Right forelimb (tissue), 1 donor: Measurements from ENCODE around the gene METTL6.
A peak's percentile ranks its signal among the peaks of the same experiment; 100 is the strongest.
"Not testable (repeated sequence)": the region's sequence is repeated elsewhere in the genome, so short reads cannot be mapped to it uniquely, and the experiment has no call there.

Source experiments
- DNase-seq: peaks from one replicate; pipeline ENCODE4 v3.0.0-alpha.2; 2018

The METTL6 gene

GRCh38 chr3:15427182-15427880 lies at the start of gene METTL6, which contains the start of gene EAF1:
METTL6 (minus strand) TSS chr3:15427544; CDS start chr3:15426511, 1,033 bp downstream.
EAF1 (plus strand) TSS chr3:15427598; CDS start chr3:15427780, 182 bp downstream.
- peak; percentile 91 for DNase-seq

- DNase-seq, result no peak
These were observed 49.0 kb upstream of the METTL6 start for GRCh38 chr3:15476378-15476777.

GRCh38 chr3:15475161-15475560 lies 47.8 kb upstream of the METTL6 start:
- no peak for DNase-seq

GRCh38 chr3:15471861-15472260 lies 44.5 kb upstream of the METTL6 start:
- DNase-seq, result no peak

- no peak for DNase-seq
These were observed 43.5 kb upstream of the METTL6 start for GRCh38 chr3:15470849-15471248.

- no peak for DNase-seq
These were observed 42.9 kb upstream of the METTL6 start for GRCh38 chr3:15470261-15470660.

GRCh38 chr3:15467227-15468181 lies 40.2 kb upstream of the METTL6 start:
- no peak for DNase-seq

- no peak for DNase-seq
These were observed 38.7 kb upstream of the METTL6 start for GRCh38 chr3:15465876-15466585.

- DNase-seq, result no peak
These were observed 35.1 kb upstream of the METTL6 start for GRCh38 chr3:15462451-15462850.

- no peak for DNase-seq
These were observed 33.7 kb upstream of the METTL6 start for GRCh38 chr3:15460891-15461531.

GRCh38 chr3:15458212-15458780 lies 31.0 kb upstream of the METTL6 start:
- DNase-seq, result no peak

GRCh38 chr3:15456915-15457314 lies 29.6 kb upstream of the METTL6 start:
- DNase-seq, result not testable (repeated sequence)

- DNase-seq, result no peak
These were observed 29.0 kb upstream of the METTL6 start for GRCh38 chr3:15456321-15456720.

GRCh38 chr3:15455756-15456155 lies 28.4 kb upstream of the METTL6 start:
- DNase-seq, result no peak

- DNase-seq, result no peak
These were observed 27.6 kb upstream of the METTL6 start for GRCh38 chr3:15454965-15455364.

- no peak for DNase-seq
These were observed 26.8 kb upstream of the METTL6 start for GRCh38 chr3:15453991-15454625.

GRCh38 chr3:15453501-15453900 lies 26.2 kb upstream of the METTL6 start:
- DNase-seq, result no peak

GRCh38 chr3:15452961-15453360 lies 25.6 kb upstream of the METTL6 start:
- DNase-seq, result no peak

GRCh38 chr3:15452156-15452555 lies 24.8 kb upstream of the METTL6 start:
- DNase-seq, result no peak

GRCh38 chr3:15451216-15452113 lies 24.1 kb upstream of the METTL6 start:
- DNase-seq, result no peak
